ENCODE measurements around the gene EN2.

EN2 gene

GRCh38 chr7:155451840-155452239 lies 6.1 kb upstream of the EN2 start:
- no peak for DNase-seq (ENCODE audit: extremely low read depth, low read depth)
- no peak for TF ChIP-seq CTCF (IDR thresholded peaks at IDR 0.05; ENCODE audit: low read depth, low read length, missing control alignments)
- no peak overlapping the region for H3K4me3 ChIP-seq (replicated peaks; ENCODE audit: low read depth, low read length)

DNA sequence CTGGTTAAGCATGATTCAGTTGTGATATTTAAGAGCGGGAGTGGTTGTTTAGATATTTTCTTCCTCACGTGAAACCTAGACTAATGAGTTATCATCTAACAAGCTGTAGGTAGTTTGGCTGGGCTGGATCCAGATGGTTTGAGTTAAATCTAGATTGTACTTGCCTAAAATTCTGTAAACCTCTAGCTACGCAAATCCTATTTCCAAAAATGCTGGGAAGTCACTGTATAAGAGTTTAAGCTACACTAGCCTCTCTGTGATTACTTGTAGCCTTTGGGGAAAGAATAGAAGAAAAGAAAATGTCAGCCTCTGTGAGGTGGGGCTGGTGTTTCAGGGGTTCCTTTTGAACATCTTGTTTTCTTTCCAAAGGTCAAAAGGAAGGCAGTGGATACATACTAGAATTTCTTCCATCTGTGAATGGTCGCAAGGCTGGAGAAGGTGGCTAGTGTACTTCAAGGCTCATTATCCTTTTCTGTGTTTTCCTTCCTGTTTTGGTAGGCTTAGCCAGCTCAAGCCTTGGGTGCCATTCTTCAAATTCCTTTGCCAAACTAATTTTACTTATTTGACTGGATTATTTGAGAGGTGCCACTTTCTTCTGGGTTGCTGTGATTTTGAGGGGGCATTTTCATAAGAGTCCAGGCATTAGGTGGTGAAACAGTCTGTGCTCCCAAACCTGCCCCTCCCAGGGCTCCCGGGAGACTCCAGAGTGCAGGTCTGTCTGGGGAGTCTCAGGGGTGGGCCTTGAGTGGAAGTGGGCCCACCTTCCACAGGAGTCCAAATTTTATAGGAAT lies 5.2 kb upstream of the EN2 start:
- no peak overlapping the region for H3K4me3 ChIP-seq (replicated peaks; ENCODE audit: low read depth, low read length)
- no peak for DNase-seq (ENCODE audit: extremely low read depth, low read depth)
- no peak for TF ChIP-seq CTCF (IDR thresholded peaks at IDR 0.05; ENCODE audit: low read depth, low read length, missing control alignments)

DNA sequence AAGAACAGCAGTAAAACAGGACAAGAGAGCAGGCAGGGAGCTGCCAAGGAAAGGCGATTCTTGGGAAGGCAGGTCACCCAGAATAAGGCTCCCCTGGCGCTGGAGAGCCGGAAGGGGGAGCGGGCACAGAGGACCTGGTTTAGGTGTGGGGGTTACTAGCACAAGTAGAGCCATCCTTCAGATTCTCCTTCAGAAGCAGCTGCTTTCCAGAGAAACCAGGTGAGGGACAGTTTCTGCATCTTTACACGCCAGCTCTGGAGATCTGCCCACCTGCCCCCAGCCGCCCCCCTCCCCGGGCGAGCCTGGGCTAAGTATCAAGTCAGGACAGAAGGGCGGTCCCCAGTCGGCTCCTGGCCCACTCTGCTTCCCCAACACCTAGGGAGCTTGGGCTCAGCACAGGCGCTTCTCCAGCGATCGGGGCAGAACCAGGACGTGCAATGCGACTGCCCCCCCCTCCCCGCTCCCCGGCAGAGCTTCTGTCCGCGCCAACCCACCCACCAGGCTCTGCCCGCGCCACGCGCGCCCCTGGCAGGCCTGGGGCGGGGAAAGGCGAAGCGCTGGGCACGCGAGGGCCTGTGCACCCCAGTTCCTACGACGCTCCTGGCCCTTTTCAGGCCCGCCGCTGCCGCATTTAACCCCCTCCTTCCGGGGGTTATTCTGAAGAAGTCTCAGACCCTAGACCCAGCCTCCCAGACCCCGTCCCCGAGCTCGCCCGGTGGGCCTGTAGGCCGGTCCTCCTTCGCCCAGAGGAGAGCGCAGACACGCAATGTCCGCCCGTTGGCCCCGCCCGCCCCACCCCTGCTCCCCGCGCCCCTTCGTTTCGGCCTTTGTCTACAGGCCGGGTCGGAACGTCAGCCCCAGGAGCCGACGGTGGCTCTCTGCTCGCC lies 4.4 kb upstream of the EN2 start:
- H3K4me3 ChIP-seq (replicated peaks; ENCODE audit: low read depth, low read length): no peak overlapping the region
- no peak for TF ChIP-seq CTCF (IDR thresholded peaks at IDR 0.05; ENCODE audit: low read depth, low read length, missing control alignments)
- no peak for DNase-seq (ENCODE audit: extremely low read depth, low read depth)

DNA sequence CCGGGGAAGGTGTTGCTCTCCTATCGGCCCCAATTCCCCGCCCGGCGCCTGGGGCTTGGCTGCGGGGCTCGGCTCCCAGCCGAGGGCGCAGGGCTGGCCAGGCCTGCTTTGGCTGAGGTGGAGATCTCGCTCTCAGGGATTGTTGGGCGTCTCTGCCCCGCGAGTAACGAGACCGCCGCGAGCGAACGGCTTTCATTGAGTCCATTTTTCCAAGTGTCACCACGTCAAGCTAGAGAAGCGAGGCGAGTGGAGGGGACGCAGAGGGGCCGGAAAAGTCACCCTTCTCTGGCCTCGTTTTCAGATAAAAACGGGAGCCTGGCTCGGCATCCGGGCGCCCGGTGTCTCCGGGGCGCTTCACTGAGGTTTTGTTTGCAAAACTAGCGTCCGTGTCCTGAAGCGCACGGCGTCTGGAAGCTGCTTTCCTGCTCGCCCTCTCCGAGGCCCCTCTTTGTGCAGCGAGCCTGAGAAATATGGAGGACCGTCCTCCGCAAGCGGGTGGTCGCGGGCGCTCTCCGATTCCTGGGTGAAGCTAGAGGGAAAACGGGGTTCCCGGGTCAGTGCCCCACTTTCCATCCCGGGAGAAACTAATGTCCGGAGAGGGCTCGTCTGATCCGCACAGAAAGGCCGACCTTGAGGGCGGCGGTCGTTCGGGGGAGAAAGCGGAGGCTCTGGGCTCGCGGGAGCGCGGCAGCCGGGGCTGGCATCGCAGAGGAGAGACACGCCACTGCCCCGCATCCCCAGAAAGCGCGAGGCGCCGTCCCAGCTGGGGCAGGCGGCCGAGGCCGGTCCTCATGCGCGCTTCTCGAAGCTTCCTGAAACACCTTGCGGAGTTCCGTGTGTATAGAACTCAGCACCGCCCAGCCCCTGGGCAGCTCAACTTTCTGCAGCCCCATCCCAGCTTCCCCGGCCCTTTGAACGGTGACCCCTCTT lies 3.5 kb upstream of the EN2 start:
- TF ChIP-seq CTCF (IDR thresholded peaks at IDR 0.05; ENCODE audit: low read depth, low read length, missing control alignments): no peak
- H3K4me3 ChIP-seq (replicated peaks; ENCODE audit: low read depth, low read length): no peak overlapping the region
- no peak for DNase-seq (ENCODE audit: extremely low read depth, low read depth)

DNA sequence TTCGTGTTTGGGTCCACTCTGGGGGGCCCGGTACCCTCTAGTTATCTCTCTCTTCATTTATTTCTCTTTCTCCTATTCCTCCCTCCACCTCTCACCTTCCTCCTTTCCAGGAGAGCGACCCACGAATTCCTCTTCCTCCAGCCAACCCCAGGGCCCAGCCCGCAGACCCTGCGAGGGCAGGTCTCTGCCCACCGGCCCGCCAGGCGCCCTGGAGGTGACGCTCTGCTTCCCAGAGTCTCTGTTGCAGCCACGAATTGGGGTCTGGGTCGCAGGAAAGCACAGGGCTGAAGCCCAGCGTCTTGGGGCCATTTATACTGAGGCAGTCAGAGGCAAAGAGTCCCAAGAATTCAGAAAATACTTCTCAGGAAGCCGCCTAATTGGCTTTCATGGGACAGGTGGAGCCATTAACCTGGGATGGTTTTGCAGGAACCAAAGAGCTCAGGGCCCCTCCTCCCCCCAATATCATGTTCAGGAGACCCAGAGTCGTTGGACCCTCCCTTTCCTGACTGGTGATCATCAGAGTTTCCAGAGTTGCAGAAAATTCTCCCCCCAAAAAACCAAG lies 2.7 kb upstream of the EN2 start:
- no peak for DNase-seq (ENCODE audit: extremely low read depth, low read depth)
- H3K4me3 ChIP-seq (replicated peaks; ENCODE audit: low read depth, low read length): no peak overlapping the region
- TF ChIP-seq CTCF (IDR thresholded peaks at IDR 0.05; ENCODE audit: low read depth, low read length, missing control alignments): no peak

All from HFF-Myc (cell line).